Liver (tissue), 9 donors: ENCODE results near the gene ERVMER34-1. TPM values are rescaled to one million over a fixed set of nuclear protein-coding genes. Genes with fewer than 3 reads are reported as not detected.

Experiments
- DNase-seq: peaks from one replicate; pipeline ENCODE4 v3.0.0-alpha.2; 2017; ENCODE audit warnings: low spot score
- H3K27ac ChIP-seq, 2 donors: one replicate each; pipeline ENCODE4 v1.7.0; 2013; ENCODE audit warnings: inconsistent platforms in 2 of 2, low read length in 2 of 2, control low read depth in 1 of 2, low read depth in 1 of 2, mild to moderate bottlenecking in 1 of 2
- H3K27me3 ChIP-seq, 4 donors: one replicate each; pipeline versions ENCODE4 v1.6.1 to v1.7.0; 2013; ENCODE audit warnings: low read length in 3 of 4, inconsistent platforms in 1 of 4, mild to moderate bottlenecking in 1 of 4, moderate library complexity in 1 of 4; ENCODE audit not compliant: control insufficient read depth in 4 of 4, insufficient read depth in 4 of 4
- H3K36me3 ChIP-seq, 4 donors: one replicate each; pipeline versions ENCODE4 v1.6.1 to v1.7.0; 2013; ENCODE audit warnings: low read length in 3 of 4, mild to moderate bottlenecking in 3 of 4, low read depth in 1 of 4, moderate library complexity in 1 of 4; ENCODE audit not compliant: control insufficient read depth in 4 of 4, insufficient read depth in 3 of 4
- H3K4me1 ChIP-seq, 4 donors: one replicate each; pipeline versions ENCODE4 v1.6.1 to v1.7.0; 2013; ENCODE audit warnings: low read length in 3 of 4, mild to moderate bottlenecking in 3 of 4, moderate library complexity in 1 of 4; ENCODE audit not compliant: control insufficient read depth in 4 of 4, insufficient read depth in 4 of 4
- H3K4me3 ChIP-seq, 3 donors: one replicate each; pipeline versions ENCODE4 v1.6.1 to v1.7.0; 2013; ENCODE audit warnings: low read length in 3 of 3, control low read depth in 1 of 3, low read depth in 1 of 3, mild to moderate bottlenecking in 1 of 3
- H3K9ac ChIP-seq, 2 donors: one replicate each; pipeline ENCODE4 v1.7.0; 2013; ENCODE audit warnings: low read length in 2 of 2, mild to moderate bottlenecking in 2 of 2, moderate library complexity in 2 of 2, control low read depth in 1 of 2, low read depth in 1 of 2
- H3K9me3 ChIP-seq, 4 donors: one replicate each; pipeline versions ENCODE4 v1.6.1 to v1.7.0; 2013; ENCODE audit warnings: low read length in 3 of 4; ENCODE audit not compliant: control insufficient read depth in 4 of 4
- EGR1 ChIP-seq, 2 donors: IDR thresholded peaks; 2 replicates each; pipeline ENCODE4 v1.6.1; 2016 to 2018; ENCODE audit warnings: antibody characterized with exemption in 2 of 2, low read depth in 2 of 2
- FOXA1 ChIP-seq: IDR thresholded peaks from 2 replicates; pipeline ENCODE4 v1.6.1; 2016; ENCODE audit warnings: antibody characterized with exemption
- FOXA2 ChIP-seq: IDR thresholded peaks from 2 replicates; pipeline ENCODE4 v1.6.1; 2016; ENCODE audit warnings: antibody characterized with exemption
- GABPA ChIP-seq, 2 donors: IDR thresholded peaks in 1 of 2; conservative IDR thresholded peaks in 1 of 2; 2 replicates each; pipeline ENCODE4 v1.6.1; 2016; ENCODE audit warnings: antibody characterized with exemption in 2 of 2, mild to moderate bottlenecking in 1 of 2, moderate library complexity in 1 of 2
- HNF4A ChIP-seq, 2 donors: conservative IDR thresholded peaks; 2 replicates each; pipeline ENCODE4 v1.6.1; 2016; ENCODE audit warnings: antibody characterized with exemption in 2 of 2, mild to moderate bottlenecking in 2 of 2
- HNF4G ChIP-seq: IDR thresholded peaks from 2 replicates; pipeline ENCODE4 v1.6.1; 2016; ENCODE audit warnings: antibody characterized with exemption
- JUND ChIP-seq, 2 donors: IDR thresholded peaks; 2 replicates each; pipeline ENCODE4 v1.6.1; 2016; ENCODE audit warnings: antibody characterized with exemption in 2 of 2
- NR2F2 ChIP-seq: IDR thresholded peaks from 2 replicates; pipeline ENCODE4 v1.6.1; 2016; ENCODE audit warnings: antibody characterized with exemption
- RAD21 ChIP-seq, 2 donors: IDR thresholded peaks; 2 replicates each; pipeline ENCODE4 v1.6.1; 2016; ENCODE audit warnings: antibody characterized with exemption in 2 of 2, mild to moderate bottlenecking in 2 of 2
- RXRA ChIP-seq, 2 donors: IDR thresholded peaks; 2 replicates each; pipeline ENCODE4 v1.6.1; 2017 to 2018; ENCODE audit warnings: antibody characterized with exemption in 2 of 2, mild to moderate bottlenecking in 1 of 2
- SP1 ChIP-seq: IDR thresholded peaks from 2 replicates; pipeline ENCODE4 v1.6.1; 2018; ENCODE audit warnings: antibody characterized with exemption, mild to moderate bottlenecking
- TAF1 ChIP-seq: conservative IDR thresholded peaks from 2 replicates; pipeline ENCODE4 v1.6.1; 2016; ENCODE audit warnings: antibody characterized with exemption, mild to moderate bottlenecking
- YY1 ChIP-seq: IDR thresholded peaks from 2 replicates; pipeline ENCODE4 v1.6.1; 2016; ENCODE audit warnings: antibody characterized with exemption, mild to moderate bottlenecking
- WGBS: extraction: QIAGEN DNeasy Blood & Tissue Kit; methylation state at CpG from one replicate; pipeline ENCODE4 v1.1.7; 2013; 5-methylcytosine and 5-hydroxymethylcytosine counted together
- polyA plus RNA-seq, 2 donors: library from polyadenylated mRNA; stranded (reverse) in 1 of 2; unstranded in 1 of 2; fragments of 200-250 nt in 1 of 2; fragments of >200 nt in 1 of 2; fragmentation: Nextera tagmentation in 1 of 2; extraction: Ambion mirVana in 1 of 2; gene quantifications; one replicate each; pipeline versions ENCODE4 v1.2.1 to v1.2.3, GENCODE V29; 2013 to 2015
- total RNA-seq, 2 donors: library from RNA; depleted of rRNA; stranded (reverse); fragments of >200 nt; gene quantifications; one replicate each; pipeline ENCODE4 v1.2.3, GENCODE V29; 2014
- TF ChIP-seq, protein P1 (sequence below): IDR thresholded peaks from 2 replicates; pipeline ENCODE4 v1.6.1; 2016; ENCODE audit warnings: antibody characterized with exemption
- TF ChIP-seq, protein P2 (sequence below): IDR thresholded peaks from 2 replicates; pipeline ENCODE4 v1.6.1; 2016; ENCODE audit warnings: antibody characterized with exemption
- TF ChIP-seq, protein P3 (sequence below): IDR thresholded peaks from 2 replicates; pipeline ENCODE4 v1.6.1; 2016; ENCODE audit warnings: antibody characterized with exemption, mild to moderate bottlenecking
- TF ChIP-seq, protein P4 (sequence below): fragments of 150-350 bp; IDR thresholded peaks from 2 replicates; pipeline ENCODE4 v1.5.1; 2017; ENCODE audit warnings: improper control_type of control experiment, low read depth, low read length; ENCODE audit not compliant: missing input control
- TF ChIP-seq, protein P5 (sequence below): IDR thresholded peaks from 2 replicates; pipeline ENCODE4 v1.6.1; 2016; ENCODE audit warnings: antibody characterized with exemption
- donor health status: healthy.
- donor health status: healthy.
- donor health status: healthy.
- donor health status: healthy.
- donor health status: healthy.

Gene ERVMER34-1
- total and polyA plus RNA-seq, 4 donors, result under 0.01 to 0.08 (median 0.02) TPM; not detected in 1

DNA sequence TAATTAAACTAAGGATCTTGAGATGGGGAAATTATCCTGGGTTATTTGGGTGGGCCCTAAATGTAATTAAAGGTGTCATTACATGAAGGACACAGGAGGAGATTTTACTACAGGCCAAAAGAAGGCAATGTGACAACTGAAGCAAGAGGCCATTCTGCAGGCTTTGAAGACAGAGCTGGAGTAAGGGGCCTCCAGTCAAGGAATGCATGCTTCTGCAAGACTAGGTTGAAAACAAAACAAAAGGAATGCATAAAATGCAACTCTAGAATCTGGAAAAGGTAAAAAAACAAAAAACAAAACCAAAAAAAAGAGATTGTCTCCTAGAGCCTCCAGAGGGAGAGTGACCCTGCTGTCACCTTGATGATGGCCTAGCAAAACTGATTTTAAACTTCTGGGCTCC, 21.6 kb downstream of the ERVMER34-1 start (continued):
- TF ChIP-seq, protein P1, sequence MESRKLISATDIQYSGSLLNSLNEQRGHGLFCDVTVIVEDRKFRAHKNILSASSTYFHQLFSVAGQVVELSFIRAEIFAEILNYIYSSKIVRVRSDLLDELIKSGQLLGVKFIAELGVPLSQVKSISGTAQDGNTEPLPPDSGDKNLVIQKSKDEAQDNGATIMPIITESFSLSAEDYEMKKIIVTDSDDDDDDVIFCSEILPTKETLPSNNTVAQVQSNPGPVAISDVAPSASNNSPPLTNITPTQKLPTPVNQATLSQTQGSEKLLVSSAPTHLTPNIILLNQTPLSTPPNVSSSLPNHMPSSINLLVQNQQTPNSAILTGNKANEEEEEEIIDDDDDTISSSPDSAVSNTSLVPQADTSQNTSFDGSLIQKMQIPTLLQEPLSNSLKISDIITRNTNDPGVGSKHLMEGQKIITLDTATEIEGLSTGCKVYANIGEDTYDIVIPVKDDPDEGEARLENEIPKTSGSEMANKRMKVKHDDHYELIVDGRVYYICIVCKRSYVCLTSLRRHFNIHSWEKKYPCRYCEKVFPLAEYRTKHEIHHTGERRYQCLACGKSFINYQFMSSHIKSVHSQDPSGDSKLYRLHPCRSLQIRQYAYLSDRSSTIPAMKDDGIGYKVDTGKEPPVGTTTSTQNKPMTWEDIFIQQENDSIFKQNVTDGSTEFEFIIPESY, result no peak
- no peak for TF ChIP-seq FOXA1
- TF ChIP-seq FOXA2, result no peak
- no peak for TF ChIP-seq HNF4G
- no peak for TF ChIP-seq RXRA (IDR thresholded peaks at IDR 0.05)
- TF ChIP-seq HNF4A (conservative IDR thresholded peaks at IDR 0.05), result no peak
- TF ChIP-seq SP1, result no peak
- TF ChIP-seq YY1, result no peak
- no peak for TF ChIP-seq JUND (IDR thresholded peaks at IDR 0.05)

DNA sequence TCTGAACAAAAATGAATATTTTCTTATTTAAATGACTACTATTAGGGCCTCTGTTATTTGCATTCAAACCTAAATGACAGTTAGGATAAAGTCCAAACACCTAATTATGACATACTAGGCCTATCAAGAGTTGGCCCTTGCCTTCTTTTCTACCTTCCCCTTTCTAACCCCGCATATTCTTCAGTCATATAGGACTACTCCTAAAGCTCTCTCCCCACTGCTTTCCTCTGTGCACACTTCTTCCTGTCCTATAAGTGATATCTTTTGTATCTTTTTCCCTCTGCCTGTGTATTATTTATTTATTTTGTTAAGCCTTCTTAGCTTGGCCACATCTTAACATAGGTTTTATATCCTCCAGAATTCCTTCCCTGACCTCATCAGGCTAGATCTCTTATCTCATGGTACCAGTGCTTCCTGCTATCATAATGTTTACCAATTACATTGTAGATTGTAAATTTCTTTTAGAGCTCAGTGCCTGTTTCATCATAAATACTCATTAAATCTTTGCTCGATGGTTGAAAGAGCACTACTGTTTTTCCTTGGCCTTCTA, 22.5 kb downstream of the ERVMER34-1 start:
- DNase-seq, result no peak
- H3K27ac ChIP-seq, result no peak overlapping the region
- H3K36me3 ChIP-seq, result no peaks in the 10 kb centered on the region
- no peak overlapping the region for H3K4me3 ChIP-seq
- H3K9me3 ChIP-seq, result no peaks in the 10 kb centered on the region
- H3K27me3 ChIP-seq, result no peaks in the 10 kb centered on the region
- H3K4me1 ChIP-seq, result no peaks in the 10 kb centered on the region
- no peak overlapping the region for H3K9ac ChIP-seq
- 78% methylated on average over 2 of the region's 2 CpGs for WGBS
- no peak for TF ChIP-seq GABPA (IDR thresholded peaks at IDR 0.05 in 1 of 2, conservative IDR thresholded peaks at IDR 0.05 in 1 of 2)
- TF ChIP-seq RAD21 (IDR thresholded peaks at IDR 0.05), result no peak
- TF ChIP-seq, protein P2, sequence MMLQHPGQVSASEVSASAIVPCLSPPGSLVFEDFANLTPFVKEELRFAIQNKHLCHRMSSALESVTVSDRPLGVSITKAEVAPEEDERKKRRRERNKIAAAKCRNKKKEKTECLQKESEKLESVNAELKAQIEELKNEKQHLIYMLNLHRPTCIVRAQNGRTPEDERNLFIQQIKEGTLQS, result no peak
- TF ChIP-seq, protein P3, sequence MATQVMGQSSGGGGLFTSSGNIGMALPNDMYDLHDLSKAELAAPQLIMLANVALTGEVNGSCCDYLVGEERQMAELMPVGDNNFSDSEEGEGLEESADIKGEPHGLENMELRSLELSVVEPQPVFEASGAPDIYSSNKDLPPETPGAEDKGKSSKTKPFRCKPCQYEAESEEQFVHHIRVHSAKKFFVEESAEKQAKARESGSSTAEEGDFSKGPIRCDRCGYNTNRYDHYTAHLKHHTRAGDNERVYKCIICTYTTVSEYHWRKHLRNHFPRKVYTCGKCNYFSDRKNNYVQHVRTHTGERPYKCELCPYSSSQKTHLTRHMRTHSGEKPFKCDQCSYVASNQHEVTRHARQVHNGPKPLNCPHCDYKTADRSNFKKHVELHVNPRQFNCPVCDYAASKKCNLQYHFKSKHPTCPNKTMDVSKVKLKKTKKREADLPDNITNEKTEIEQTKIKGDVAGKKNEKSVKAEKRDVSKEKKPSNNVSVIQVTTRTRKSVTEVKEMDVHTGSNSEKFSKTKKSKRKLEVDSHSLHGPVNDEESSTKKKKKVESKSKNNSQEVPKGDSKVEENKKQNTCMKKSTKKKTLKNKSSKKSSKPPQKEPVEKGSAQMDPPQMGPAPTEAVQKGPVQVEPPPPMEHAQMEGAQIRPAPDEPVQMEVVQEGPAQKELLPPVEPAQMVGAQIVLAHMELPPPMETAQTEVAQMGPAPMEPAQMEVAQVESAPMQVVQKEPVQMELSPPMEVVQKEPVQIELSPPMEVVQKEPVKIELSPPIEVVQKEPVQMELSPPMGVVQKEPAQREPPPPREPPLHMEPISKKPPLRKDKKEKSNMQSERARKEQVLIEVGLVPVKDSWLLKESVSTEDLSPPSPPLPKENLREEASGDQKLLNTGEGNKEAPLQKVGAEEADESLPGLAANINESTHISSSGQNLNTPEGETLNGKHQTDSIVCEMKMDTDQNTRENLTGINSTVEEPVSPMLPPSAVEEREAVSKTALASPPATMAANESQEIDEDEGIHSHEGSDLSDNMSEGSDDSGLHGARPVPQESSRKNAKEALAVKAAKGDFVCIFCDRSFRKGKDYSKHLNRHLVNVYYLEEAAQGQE, result no peak
- no peak for TF ChIP-seq JUND (IDR thresholded peaks at IDR 0.05)
- TF ChIP-seq TAF1, result no peak
- no peak for TF ChIP-seq EGR1 (IDR thresholded peaks at IDR 0.05; ENCODE audit: low read depth in 2 of 2)
- TF ChIP-seq SP1, result no peak
- TF ChIP-seq YY1, result no peak
- no peak for TF ChIP-seq HNF4G
- TF ChIP-seq, protein P4, sequence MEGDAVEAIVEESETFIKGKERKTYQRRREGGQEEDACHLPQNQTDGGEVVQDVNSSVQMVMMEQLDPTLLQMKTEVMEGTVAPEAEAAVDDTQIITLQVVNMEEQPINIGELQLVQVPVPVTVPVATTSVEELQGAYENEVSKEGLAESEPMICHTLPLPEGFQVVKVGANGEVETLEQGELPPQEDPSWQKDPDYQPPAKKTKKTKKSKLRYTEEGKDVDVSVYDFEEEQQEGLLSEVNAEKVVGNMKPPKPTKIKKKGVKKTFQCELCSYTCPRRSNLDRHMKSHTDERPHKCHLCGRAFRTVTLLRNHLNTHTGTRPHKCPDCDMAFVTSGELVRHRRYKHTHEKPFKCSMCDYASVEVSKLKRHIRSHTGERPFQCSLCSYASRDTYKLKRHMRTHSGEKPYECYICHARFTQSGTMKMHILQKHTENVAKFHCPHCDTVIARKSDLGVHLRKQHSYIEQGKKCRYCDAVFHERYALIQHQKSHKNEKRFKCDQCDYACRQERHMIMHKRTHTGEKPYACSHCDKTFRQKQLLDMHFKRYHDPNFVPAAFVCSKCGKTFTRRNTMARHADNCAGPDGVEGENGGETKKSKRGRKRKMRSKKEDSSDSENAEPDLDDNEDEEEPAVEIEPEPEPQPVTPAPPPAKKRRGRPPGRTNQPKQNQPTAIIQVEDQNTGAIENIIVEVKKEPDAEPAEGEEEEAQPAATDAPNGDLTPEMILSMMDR, result no peak
- no peak for TF ChIP-seq HNF4A (conservative IDR thresholded peaks at IDR 0.05)
- no peak for TF ChIP-seq FOXA2
- TF ChIP-seq, protein P1, result no peak
- TF ChIP-seq, protein P5, sequence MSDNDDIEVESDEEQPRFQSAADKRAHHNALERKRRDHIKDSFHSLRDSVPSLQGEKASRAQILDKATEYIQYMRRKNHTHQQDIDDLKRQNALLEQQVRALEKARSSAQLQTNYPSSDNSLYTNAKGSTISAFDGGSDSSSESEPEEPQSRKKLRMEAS, result no peak
- TF ChIP-seq RXRA (IDR thresholded peaks at IDR 0.05), result no peak
- TF ChIP-seq NR2F2, result no peak
- no peak for TF ChIP-seq FOXA1
